Chondrocyte (in vitro differentiated cells): ENCODE data around the gene CLIP4. TPM values are rescaled to one million over a fixed set of nuclear protein-coding genes. Genes with fewer than 3 reads are reported as not detected.
"Not testable (repeated sequence)": the region's sequence is repeated elsewhere in the genome, so short reads cannot be mapped to it uniquely, and the experiment has no call there.

Source experiments
- DNase-seq: peaks from one replicate; pipeline ENCODE4 v3.0.0; 2021; ENCODE audit warnings: mixed read lengths, low spot score
- H3K27ac Mint-ChIP-seq: one replicate; pipeline ENCODE4 v1.8.0; 2021; ENCODE audit warnings: mild to moderate bottlenecking, moderate library complexity, mixed read lengths; ENCODE audit not compliant: unreplicated experiment
- H3K27me3 Mint-ChIP-seq: 2 replicates; pipeline ENCODE4 v1.8.0; 2021; ENCODE audit warnings: low read depth, mixed read lengths
- H3K36me3 Mint-ChIP-seq: 2 replicates; pipeline ENCODE4 v1.8.0; 2021; ENCODE audit warnings: low read depth, mixed read lengths
- H3K4me1 Mint-ChIP-seq: 2 replicates; pipeline ENCODE4 v1.8.0; 2021; ENCODE audit warnings: low read depth, mild to moderate bottlenecking, mixed read lengths
- H3K4me3 Mint-ChIP-seq: one replicate; pipeline ENCODE4 v1.8.0; 2021; ENCODE audit warnings: mild to moderate bottlenecking, moderate library complexity, mixed read lengths; ENCODE audit not compliant: unreplicated experiment
- H3K9me3 Mint-ChIP-seq: 2 replicates; pipeline ENCODE4 v1.8.0; 2021; ENCODE audit warnings: low read depth, mixed read lengths
- CTCF ChIP-seq: fragments of 200-600 bp; sonication (generic); IDR thresholded peaks from 2 replicates; pipeline ENCODE4 v1.5.0; 2021; ENCODE audit warnings: antibody characterized with exemption, mild to moderate bottlenecking, moderate library complexity
- total RNA-seq: library from RNA; stranded (reverse); gene quantifications from 3 replicates; pipeline ENCODE4 v1.2.1, GENCODE V29; 2021

The CLIP4 gene
- total RNA-seq, 1 donor from 2014 or later = 30.1 TPM

GRCh38 chr2:29075894-29076705 lies 39.1 kb upstream of the CLIP4 start:
- Mint-ChIP-seq H3K27me3 (peaks cover 6% of the 10 kb centered on the region), H3K4me1 (peaks cover 4% of the 10 kb centered on the region), H3K9me3 (peaks cover 12% of the 10 kb centered on the region), H3K27ac (no peak overlapping the region), H3K36me3 (no peaks in the 10 kb centered on the region), H3K4me3 (no peak overlapping the region)
- TF ChIP-seq CTCF = no peak
- no peak for DNase-seq

- H3K4me3 Mint-ChIP-seq = no peak overlapping the region
- no peaks in the 10 kb centered on the region for H3K27me3 Mint-ChIP-seq
- no peaks in the 10 kb centered on the region for H3K36me3 Mint-ChIP-seq
- no peak for DNase-seq
- TF ChIP-seq CTCF = no peak
- H3K9me3 Mint-ChIP-seq = peaks cover 12% of the 10 kb centered on the region
- no peak overlapping the region for H3K27ac Mint-ChIP-seq
- H3K4me1 Mint-ChIP-seq = peaks cover 4% of the 10 kb centered on the region
These were observed 35.3 kb upstream of the CLIP4 start for GRCh38 chr2:29079887-29080286.

GRCh38 chr2:29080886-29081743 lies 34.1 kb upstream of the CLIP4 start:
- Mint-ChIP-seq H3K4me1 (peaks cover 4% of the 10 kb centered on the region), H3K27ac (no peak overlapping the region), H3K9me3 (peaks cover 12% of the 10 kb centered on the region), H3K27me3 (no peaks in the 10 kb centered on the region), H3K4me3 (no peak overlapping the region), H3K36me3 (no peaks in the 10 kb centered on the region)
- TF ChIP-seq CTCF = no peak
- no peak for DNase-seq

GRCh38 chr2:29082804-29083495 lies 32.3 kb upstream of the CLIP4 start:
- DNase-seq = no peak
- no peak for TF ChIP-seq CTCF
- Mint-ChIP-seq H3K4me1 (no peaks in the 10 kb centered on the region), H3K27ac (no peak overlapping the region), H3K9me3 (peaks cover 7% of the 10 kb centered on the region), H3K27me3 (no peaks in the 10 kb centered on the region), H3K4me3 (no peak overlapping the region), H3K36me3 (no peaks in the 10 kb centered on the region)

DNA sequence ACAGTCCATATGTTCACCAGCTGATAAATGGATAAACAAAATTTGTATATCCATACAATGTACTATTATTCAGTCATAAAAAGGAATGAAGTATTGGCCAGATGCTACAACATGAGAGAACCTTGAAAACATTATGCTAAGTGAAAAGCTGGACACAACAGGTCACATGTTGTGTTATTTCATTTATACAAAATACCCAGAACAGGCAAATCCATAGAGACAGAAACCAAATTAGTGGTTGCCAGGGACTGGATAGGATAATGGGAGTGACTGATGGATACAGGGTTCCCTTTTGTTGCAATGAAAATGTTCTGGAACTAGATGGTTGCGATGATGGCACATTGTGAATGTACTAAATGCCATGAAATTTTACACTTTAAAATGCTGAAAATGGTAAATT lies 30.7 kb upstream of the CLIP4 start:
- Mint-ChIP-seq H3K27ac (no peak overlapping the region), H3K36me3 (no peaks in the 10 kb centered on the region), H3K9me3 (peaks cover 8% of the 10 kb centered on the region), H3K4me1 (peaks cover 7% of the 10 kb centered on the region), H3K4me3 (no peak overlapping the region), H3K27me3 (no peaks in the 10 kb centered on the region)
- TF ChIP-seq CTCF = no peak
- DNase-seq = no peak

DNA sequence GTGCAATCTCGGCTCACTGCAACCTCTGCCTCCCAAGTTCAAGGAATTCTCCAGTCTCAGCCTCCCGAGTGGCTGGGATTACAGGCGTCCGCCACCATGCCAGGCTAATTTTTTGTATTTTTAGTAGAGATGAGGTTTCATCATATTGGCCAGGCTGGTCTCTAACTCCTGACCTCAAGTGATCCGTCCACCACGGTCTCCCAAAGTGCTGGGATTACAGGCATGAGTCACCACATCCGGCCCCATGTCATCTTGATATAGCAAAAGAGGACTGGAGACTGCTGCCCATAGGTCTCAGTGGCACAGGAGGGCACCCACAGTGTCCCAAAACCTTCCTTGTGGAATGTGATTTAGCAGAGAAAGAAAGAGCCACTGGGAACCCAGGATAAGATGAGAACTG lies 24.9 kb upstream of the CLIP4 start:
- not testable (repeated sequence) for H3K27ac Mint-ChIP-seq, H3K27me3 Mint-ChIP-seq, H3K9me3 Mint-ChIP-seq, H3K4me1 Mint-ChIP-seq, H3K4me3 Mint-ChIP-seq, H3K36me3 Mint-ChIP-seq, DNase-seq
